Measurements from ENCODE around the gene PBX4.

The PBX4 gene

DNA sequence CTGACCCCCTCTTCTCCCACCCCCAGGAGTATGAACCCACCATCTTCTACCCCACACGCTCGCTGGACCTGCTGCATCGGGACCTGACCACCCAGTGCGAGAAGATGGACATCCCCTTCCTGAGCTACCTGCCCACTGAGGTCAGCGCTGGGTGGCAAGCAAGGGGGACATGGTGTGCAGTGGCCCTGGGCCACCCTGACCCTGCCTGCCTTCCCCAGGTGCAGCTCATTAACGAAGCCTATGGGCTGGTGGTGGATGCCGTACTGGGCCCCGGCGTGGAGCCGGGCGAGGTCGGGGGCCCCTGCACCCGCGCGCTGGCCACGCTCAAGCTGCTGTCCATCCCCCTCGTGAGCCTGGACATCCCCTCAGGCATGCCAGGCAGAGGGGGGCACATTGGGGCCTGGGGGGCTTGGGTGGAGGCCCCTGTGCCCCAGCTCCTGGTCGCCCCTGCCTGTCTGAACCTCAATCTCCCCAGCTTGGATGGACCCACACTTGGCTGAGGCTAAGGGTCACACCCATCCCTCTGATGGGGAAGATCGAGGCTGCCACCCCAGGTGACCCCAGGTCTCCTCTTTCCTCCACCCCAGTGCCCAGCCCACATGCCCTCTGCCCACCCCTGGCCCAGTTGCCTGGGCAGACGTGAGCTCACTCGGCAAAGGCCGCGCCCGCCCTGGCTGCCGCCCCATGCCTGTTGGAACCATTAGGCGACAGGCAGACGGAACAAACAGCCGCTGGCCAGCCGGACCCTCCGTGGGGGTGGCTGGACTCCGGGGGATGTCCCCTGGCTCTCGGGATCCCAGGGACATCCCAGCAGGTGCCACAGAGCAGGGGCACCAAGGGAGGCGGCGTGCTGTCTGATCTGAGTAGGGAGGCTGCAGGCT lies 82.9 kb downstream of the PBX4 start:
- no peak for TF ChIP-seq POLR2A (IDR thresholded peaks at IDR 0.05; ENCODE audit: low read depth, low read length)
- FAIRE-seq (no peak), DNase-seq (ENCODE audit: insufficient read length, low spot score) (no peak)

GRCh38 chr19:19534556-19535265 lies 83.8 kb downstream of the PBX4 start:
- no peak for FAIRE-seq
- no peak for TF ChIP-seq POLR2A (IDR thresholded peaks at IDR 0.05; ENCODE audit: low read depth, low read length)

DNA sequence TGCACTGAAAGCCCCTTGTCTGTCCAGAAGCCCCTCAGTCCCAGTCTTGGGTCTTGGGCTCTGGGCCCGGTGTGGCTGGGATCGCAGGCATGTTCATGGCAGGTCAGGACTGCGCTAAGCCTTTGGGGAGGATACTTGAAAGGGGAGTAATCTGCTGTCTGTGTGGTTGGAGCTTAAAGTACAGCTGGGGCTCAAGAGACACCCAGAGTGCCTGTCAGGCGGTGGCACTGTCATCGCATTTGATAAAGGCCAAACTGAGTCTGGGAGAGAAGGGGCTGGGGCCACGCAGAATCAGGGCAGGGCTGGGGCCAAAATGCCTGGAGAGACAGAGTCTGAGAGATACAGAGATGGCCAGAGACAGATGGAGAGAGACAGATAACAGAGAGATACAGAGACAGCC lies 84.6 kb downstream of the PBX4 start:
- DNase-seq (ENCODE audit: insufficient read length, low spot score) (no peak), FAIRE-seq (no peak)

More at GRCh38 chr19:19534556-19535265, 83.8 kb downstream of the PBX4 start:
- no peak for DNase-seq (ENCODE audit: insufficient read length, low spot score)

GRCh38 chr19:19532806-19533701 lies 85.4 kb downstream of the PBX4 start:
- FAIRE-seq (no peak), DNase-seq (ENCODE audit: insufficient read length, low spot score) (no peak)
- TF ChIP-seq POLR2A (IDR thresholded peaks at IDR 0.05; ENCODE audit: low read depth, low read length) = no peak

More for the DNA sequence above, 84.6 kb downstream of the PBX4 start:
- no peak for TF ChIP-seq POLR2A (IDR thresholded peaks at IDR 0.05; ENCODE audit: low read depth, low read length)

- FAIRE-seq (no peak), DNase-seq (ENCODE audit: insufficient read length, low spot score) (no peak)
- TF ChIP-seq POLR2A (IDR thresholded peaks at IDR 0.05; ENCODE audit: low read depth, low read length) = no peak
These were observed 86.3 kb downstream of the PBX4 start for GRCh38 chr19:19531951-19532805.

- no peak for TF ChIP-seq POLR2A (IDR thresholded peaks at IDR 0.05; ENCODE audit: low read depth, low read length)
- no peak for DNase-seq (ENCODE audit: insufficient read length, low spot score)
- no peak for FAIRE-seq
These were observed 87.6 kb downstream of the PBX4 start for GRCh38 chr19:19530889-19531288.

GRCh38 chr19:19530423-19530804 lies 88.1 kb downstream of the PBX4 start:
- FAIRE-seq (no peak), DNase-seq (ENCODE audit: insufficient read length, low spot score) (no peak)
- no peak for TF ChIP-seq POLR2A (IDR thresholded peaks at IDR 0.05; ENCODE audit: low read depth, low read length)

DNA sequence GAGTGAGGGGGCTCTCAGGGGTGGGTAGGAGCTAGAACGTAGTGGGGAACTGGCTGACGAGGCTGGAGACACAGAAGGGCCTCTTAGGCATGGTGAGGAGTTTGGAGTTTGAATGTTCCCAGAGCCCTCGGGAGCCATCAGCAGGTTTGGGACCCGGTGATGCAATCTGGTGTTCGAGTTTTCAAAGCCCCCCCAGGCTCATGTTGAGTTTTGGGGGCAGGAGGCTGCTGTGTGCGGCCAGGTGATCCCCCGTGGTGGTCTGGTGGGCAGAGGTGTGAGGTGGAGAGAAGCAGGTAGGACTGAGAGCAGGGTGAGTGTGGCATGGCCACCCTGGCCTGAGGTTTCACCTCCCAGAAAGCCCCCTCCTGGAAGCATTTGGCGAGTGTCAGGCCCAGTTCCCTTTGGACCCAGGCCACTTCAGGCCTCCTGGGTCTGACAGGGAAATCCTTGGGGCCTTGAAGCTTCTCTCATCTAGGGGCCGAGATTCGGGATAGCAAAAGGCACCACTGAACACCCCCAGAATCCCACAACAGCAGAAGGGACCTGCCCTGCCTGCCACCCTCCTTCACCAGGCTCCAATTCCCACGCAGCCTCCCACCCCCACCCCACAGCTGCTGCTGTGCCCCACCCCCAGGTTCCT lies 88.6 kb downstream of the PBX4 start:
- no peak for TF ChIP-seq POLR2A (IDR thresholded peaks at IDR 0.05; ENCODE audit: low read depth, low read length)
- FAIRE-seq (no peak), DNase-seq (ENCODE audit: insufficient read length, low spot score) (no peak)

- no peak for FAIRE-seq
- DNase-seq (ENCODE audit: insufficient read length, low spot score) = no peak
- no peak for TF ChIP-seq POLR2A (IDR thresholded peaks at IDR 0.05; ENCODE audit: low read depth, low read length)
These were observed 89.6 kb downstream of the PBX4 start, which contains the start of gene YJEFN3 for GRCh38 chr19:19528721-19529490. Gene YJEFN3, plus strand, starts transcription at chr19:19528911. Its CDS starts 22 bp downstream, at chr19:19528933.

DNA sequence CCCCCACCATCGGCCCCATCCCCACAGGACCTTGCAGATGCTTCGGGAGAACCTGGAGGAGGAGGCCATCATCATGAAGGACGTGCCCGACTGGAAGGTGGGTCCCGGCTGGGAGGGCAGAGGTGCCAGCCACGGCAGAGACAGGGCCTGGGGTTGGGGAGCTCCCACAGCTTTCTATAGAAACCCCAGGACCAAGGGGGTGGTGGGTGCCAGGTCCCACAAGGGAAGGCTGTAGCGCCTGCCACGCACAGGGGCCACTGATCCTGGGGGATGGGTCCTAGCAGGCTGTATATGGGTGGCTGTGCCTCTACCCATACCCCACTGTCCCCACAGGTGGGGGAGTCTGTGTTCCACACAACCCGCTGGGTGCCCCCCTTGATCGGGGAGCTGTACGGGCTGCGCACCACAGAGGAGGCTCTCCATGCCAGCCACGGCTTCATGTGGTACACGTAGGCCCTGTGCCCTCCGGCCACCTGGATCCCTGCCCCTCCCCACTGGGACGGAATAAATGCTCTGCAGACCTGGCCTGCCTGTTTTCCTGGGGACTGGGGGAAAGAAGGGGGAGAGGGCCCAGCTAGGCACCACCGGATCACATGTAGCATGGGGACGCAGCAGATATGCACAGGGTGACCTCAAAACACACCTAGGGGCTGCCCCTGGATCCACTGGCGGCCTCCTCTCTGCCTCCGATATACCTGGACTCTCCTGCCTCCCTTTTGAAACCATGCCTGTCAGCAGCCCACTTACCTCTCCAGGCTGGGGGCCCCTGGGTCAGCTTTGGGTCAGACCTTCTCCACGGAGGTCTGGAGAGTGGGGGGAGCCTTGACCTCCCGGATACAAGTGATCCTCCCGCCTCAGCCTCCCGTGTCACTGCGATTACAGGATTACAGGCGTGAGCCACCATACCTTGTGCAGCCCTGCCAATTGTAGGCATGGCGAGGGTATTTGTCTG lies 90.5 kb downstream of the PBX4 start:
- DNase-seq (ENCODE audit: insufficient read length, low spot score) = no peak
- no peak for FAIRE-seq
- no peak for TF ChIP-seq POLR2A (IDR thresholded peaks at IDR 0.05; ENCODE audit: low read depth, low read length)

- no peak for TF ChIP-seq POLR2A (IDR thresholded peaks at IDR 0.05; ENCODE audit: low read depth, low read length)
- DNase-seq (ENCODE audit: insufficient read length, low spot score) (no peak), FAIRE-seq (no peak)
These were observed 91.2 kb downstream of the PBX4 start for GRCh38 chr19:19527371-19527656.

Data from H54 (cell line).